Smooth muscle cell of the brain vasculature (primary cell): Measurements from ENCODE around the gene CDX4.
"Not testable (repeated sequence)": the region's sequence is repeated elsewhere in the genome, so short reads cannot be mapped to it uniquely, and the experiment has no call there.

ENCODE experiments used
- DNase-seq: peaks from one replicate; pipeline ENCODE4 v3.0.0-alpha.2; 2012; ENCODE audit warnings: low read depth, low spot score

The CDX4 gene

GRCh38 chrX:73446831-73447230 is at the start of gene CDX4:
Gene CDX4, plus strand, starts transcription at chrX:73447053. Its CDS starts 201 bp downstream, at chrX:73447254.
- no peak for DNase-seq

GRCh38 chrX:73398185-73398914 is 48.5 kb upstream of the CDX4 start:
- DNase-seq, result no peak

GRCh38 chrX:73400136-73400748 is 46.6 kb upstream of the CDX4 start:
- DNase-seq, result no peak

- DNase-seq, result no peak
Observed at GRCh38 chrX:73401591-73402266, 45.1 kb upstream of the CDX4 start.

- no peak for DNase-seq
Observed at GRCh38 chrX:73412930-73413329, 33.9 kb upstream of the CDX4 start.

- no peak for DNase-seq
Observed at GRCh38 chrX:73447311-73447794, 500 bp downstream of the CDX4 start.

- no peak for DNase-seq
Observed at GRCh38 chrX:73448379-73448778, 1.5 kb downstream of the CDX4 start.

- no peak for DNase-seq
Observed at GRCh38 chrX:73455171-73455570, 8.3 kb downstream of the CDX4 start.

GRCh38 chrX:73457306-73457705 is 10.5 kb downstream of the CDX4 start:
- DNase-seq, result no peak

- DNase-seq, result no peak
Observed at GRCh38 chrX:73468376-73468775, 21.5 kb downstream of the CDX4 start.

GRCh38 chrX:73478961-73479360 is 32.1 kb downstream of the CDX4 start:
- DNase-seq, result no peak

- no peak for DNase-seq
Observed at GRCh38 chrX:73481521-73481920, 34.7 kb downstream of the CDX4 start.

GRCh38 chrX:73490661-73491060 is 43.8 kb downstream of the CDX4 start:
- DNase-seq, result no peak

- DNase-seq, result not testable (repeated sequence)
Observed at GRCh38 chrX:73492178-73492577, 45.3 kb downstream of the CDX4 start.
